ENCODE measurements around the gene DSG4. TPM values are rescaled to one million over a fixed set of nuclear protein-coding genes. Genes with fewer than 3 reads are reported as not detected.

DSG4 gene
- total RNA-seq, 2 experiments from 2014 or later = not detected

GRCh38 chr18:31420524-31420923, 43.9 kb downstream of the DSG4 start:
- Mint-ChIP-seq H3K9me3 (no peaks in the 10 kb centered on the region), H3K36me3 (no peaks in the 10 kb centered on the region), H3K27me3 (no peaks in the 10 kb centered on the region), H3K27ac (no peak overlapping the region), H3K4me3 (no peak overlapping the region), H3K4me1 (no peaks in the 10 kb centered on the region)
- ATAC-seq (ENCODE audit: low read depth) = no peak
- POLR2A ChIA-PET = no interaction called here
- DNase-seq = no peak

- Mint-ChIP-seq H3K4me3 (no peak overlapping the region), H3K27ac (no peak overlapping the region)
Measured at GRCh38 chr18:31424383-31424988, 47.9 kb downstream of the DSG4 start.

GRCh38 chr18:31426021-31426420, 49.4 kb downstream of the DSG4 start:
- ATAC-seq (ENCODE audit: low read depth) (no peak), DNase-seq (no peak)
- no peaks in the 10 kb centered on the region for H3K36me3 Mint-ChIP-seq
- H3K27me3 Mint-ChIP-seq = no peaks in the 10 kb centered on the region
- no peaks in the 10 kb centered on the region for H3K4me1 Mint-ChIP-seq
- H3K9me3 Mint-ChIP-seq = no peaks in the 10 kb centered on the region
- no peak overlapping the region for H3K27ac Mint-ChIP-seq
- POLR2A ChIA-PET = no interaction called here
- H3K4me3 Mint-ChIP-seq = no peak overlapping the region

More at GRCh38 chr18:31424383-31424988, 47.9 kb downstream of the DSG4 start:
- POLR2A ChIA-PET = no interaction called here
- H3K4me1 Mint-ChIP-seq = no peaks in the 10 kb centered on the region
- H3K36me3 Mint-ChIP-seq = no peaks in the 10 kb centered on the region
- H3K27me3 Mint-ChIP-seq = no peaks in the 10 kb centered on the region
- H3K9me3 Mint-ChIP-seq = no peaks in the 10 kb centered on the region
- no peak for ATAC-seq (ENCODE audit: low read depth)
- no peak for DNase-seq

GRCh38 chr18:31426871-31427406, 50.4 kb downstream of the DSG4 start:
- Mint-ChIP-seq H3K4me1 (no peaks in the 10 kb centered on the region), H3K9me3 (no peaks in the 10 kb centered on the region), H3K36me3 (no peaks in the 10 kb centered on the region), H3K27ac (no peak overlapping the region), H3K27me3 (no peaks in the 10 kb centered on the region), H3K4me3 (no peak overlapping the region)
- POLR2A ChIA-PET = no interaction called here
- no peak for DNase-seq
- no peak for ATAC-seq (ENCODE audit: low read depth)

GRCh38 chr18:31428211-31428610, 51.6 kb downstream of the DSG4 start:
- Mint-ChIP-seq H3K36me3 (no peaks in the 10 kb centered on the region), H3K4me1 (no peaks in the 10 kb centered on the region), H3K27ac (no peak overlapping the region), H3K4me3 (no peak overlapping the region), H3K27me3 (no peaks in the 10 kb centered on the region), H3K9me3 (no peaks in the 10 kb centered on the region)
- DNase-seq (no peak), ATAC-seq (ENCODE audit: low read depth) (no peak)
- POLR2A ChIA-PET = no interaction called here

DNA sequence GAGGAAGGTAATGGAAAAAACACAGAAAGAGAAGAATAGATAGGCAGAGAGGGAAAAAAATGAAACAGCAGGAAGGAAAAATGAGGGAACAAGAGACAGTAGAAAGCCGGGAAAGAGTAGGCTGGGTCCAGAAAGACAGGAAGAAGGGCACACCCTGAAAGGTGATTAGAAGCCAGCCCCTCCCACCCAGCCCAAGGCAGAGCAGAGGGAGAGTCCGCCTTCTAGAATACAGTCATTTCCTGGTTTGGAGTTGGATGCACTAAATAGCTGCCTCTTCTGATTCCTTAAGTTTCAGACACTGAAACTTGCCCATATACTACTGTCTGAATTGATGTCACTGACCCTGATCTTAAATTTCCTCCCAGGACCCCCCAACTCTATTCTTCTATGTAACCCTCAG, 53.0 kb downstream of the DSG4 start:
- Mint-ChIP-seq H3K27me3 (no peaks in the 10 kb centered on the region), H3K9me3 (no peaks in the 10 kb centered on the region), H3K4me1 (no peaks in the 10 kb centered on the region), H3K36me3 (no peaks in the 10 kb centered on the region), H3K4me3 (no peak overlapping the region), H3K27ac (no peak overlapping the region)
- ATAC-seq (ENCODE audit: low read depth) = no peak
- POLR2A ChIA-PET = no interaction called here
- DNase-seq = no peak

DNA sequence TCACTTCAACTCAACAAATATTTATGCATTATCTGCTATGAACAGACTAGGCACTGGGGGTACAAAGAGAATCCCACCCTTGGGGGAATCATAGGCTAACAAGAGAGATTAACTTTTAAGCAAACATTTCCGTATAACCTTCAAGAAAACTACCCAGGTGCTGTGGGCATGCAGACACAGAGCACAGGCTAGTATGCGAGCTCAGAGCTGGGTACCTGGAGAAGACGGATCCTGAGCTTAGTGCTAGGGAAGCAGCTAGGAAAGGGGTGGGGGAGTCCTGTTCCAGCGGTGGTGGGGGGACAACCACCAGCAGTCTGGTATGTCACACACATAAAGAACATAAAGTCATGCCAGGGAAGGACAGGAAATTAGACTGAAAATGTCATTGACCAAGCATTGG, 53.5 kb downstream of the DSG4 start:
- DNase-seq (no peak), ATAC-seq (ENCODE audit: low read depth) (no peak)
- H3K27ac Mint-ChIP-seq = no peak overlapping the region
- no peaks in the 10 kb centered on the region for H3K36me3 Mint-ChIP-seq
- H3K4me3 Mint-ChIP-seq = no peak overlapping the region
- POLR2A ChIA-PET = no interaction called here
- H3K9me3 Mint-ChIP-seq = no peaks in the 10 kb centered on the region
- no peaks in the 10 kb centered on the region for H3K4me1 Mint-ChIP-seq
- H3K27me3 Mint-ChIP-seq = no peaks in the 10 kb centered on the region

DNA sequence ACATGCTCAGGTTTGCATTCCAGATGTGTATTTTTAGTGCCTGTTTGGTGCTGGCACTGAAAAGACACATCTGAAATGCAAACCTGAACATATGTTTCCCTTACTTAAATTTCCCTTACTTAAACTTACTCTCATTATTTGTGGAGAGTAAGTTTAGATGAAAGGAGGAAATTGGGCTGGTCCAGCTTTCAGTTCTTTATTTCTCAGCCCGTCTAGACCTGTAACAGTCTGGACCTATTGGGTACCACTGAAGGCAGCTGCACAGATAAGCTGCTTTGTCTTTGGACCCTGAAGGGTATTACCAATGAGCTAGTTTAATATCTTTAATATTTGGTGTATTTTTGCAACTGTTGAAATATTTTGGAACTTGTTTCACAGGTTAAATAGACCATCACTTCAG, 54.0 kb downstream of the DSG4 start:
- no peak overlapping the region for H3K27ac Mint-ChIP-seq
- no peaks in the 10 kb centered on the region for H3K4me1 Mint-ChIP-seq
- POLR2A ChIA-PET = no interaction called here
- H3K4me3 Mint-ChIP-seq = no peak overlapping the region
- DNase-seq (no peak), ATAC-seq (ENCODE audit: low read depth) (no peak)
- no peaks in the 10 kb centered on the region for H3K36me3 Mint-ChIP-seq
- H3K27me3 Mint-ChIP-seq = no peaks in the 10 kb centered on the region
- H3K9me3 Mint-ChIP-seq = no peaks in the 10 kb centered on the region

GRCh38 chr18:31432316-31432715, 55.7 kb downstream of the DSG4 start:
- DNase-seq (no peak), ATAC-seq (ENCODE audit: low read depth) (no peak)
- no peaks in the 10 kb centered on the region for H3K36me3 Mint-ChIP-seq
- no peaks in the 10 kb centered on the region for H3K27me3 Mint-ChIP-seq
- no peaks in the 10 kb centered on the region for H3K4me1 Mint-ChIP-seq
- POLR2A ChIA-PET = no interaction called here
- no peak overlapping the region for H3K4me3 Mint-ChIP-seq
- H3K27ac Mint-ChIP-seq = no peak overlapping the region
- no peaks in the 10 kb centered on the region for H3K9me3 Mint-ChIP-seq

- H3K27ac Mint-ChIP-seq = no peak overlapping the region
- DNase-seq (no peak), ATAC-seq (ENCODE audit: low read depth) (no peak)
- H3K36me3 Mint-ChIP-seq = no peaks in the 10 kb centered on the region
- H3K4me1 Mint-ChIP-seq = no peaks in the 10 kb centered on the region
- H3K27me3 Mint-ChIP-seq = no peaks in the 10 kb centered on the region
- H3K4me3 Mint-ChIP-seq = no peak overlapping the region
- POLR2A ChIA-PET = no interaction called here
- no peaks in the 10 kb centered on the region for H3K9me3 Mint-ChIP-seq
Measured at GRCh38 chr18:31436825-31437224, 60.2 kb downstream of the DSG4 start.

DNA sequence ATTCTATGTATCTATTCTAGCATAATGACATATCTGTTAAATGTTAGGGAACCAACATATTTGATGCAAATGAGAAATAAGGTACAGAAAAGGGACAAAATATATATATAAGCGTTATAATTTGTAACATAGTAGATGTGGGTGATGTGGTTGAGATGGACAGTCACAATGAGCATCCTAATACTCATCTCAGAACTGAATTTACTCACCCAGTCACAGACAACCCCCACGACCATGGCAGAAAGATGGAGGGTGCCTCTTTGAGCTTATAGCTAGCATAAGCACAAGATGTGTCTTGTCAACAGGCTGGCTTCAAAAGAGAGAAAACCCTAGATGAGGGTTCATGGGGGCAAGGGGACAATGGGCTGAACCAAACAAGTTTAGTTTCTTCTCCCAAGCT, 61.8 kb downstream of the DSG4 start:
- no peak for ATAC-seq (ENCODE audit: low read depth)
- DNase-seq = no peak
- H3K9me3 Mint-ChIP-seq = no peaks in the 10 kb centered on the region
- no peak overlapping the region for H3K4me3 Mint-ChIP-seq
- H3K4me1 Mint-ChIP-seq = no peaks in the 10 kb centered on the region
- POLR2A ChIA-PET = no interaction called here
- H3K36me3 Mint-ChIP-seq = no peaks in the 10 kb centered on the region
- H3K27me3 Mint-ChIP-seq = no peaks in the 10 kb centered on the region
- H3K27ac Mint-ChIP-seq = no peak overlapping the region

DNA sequence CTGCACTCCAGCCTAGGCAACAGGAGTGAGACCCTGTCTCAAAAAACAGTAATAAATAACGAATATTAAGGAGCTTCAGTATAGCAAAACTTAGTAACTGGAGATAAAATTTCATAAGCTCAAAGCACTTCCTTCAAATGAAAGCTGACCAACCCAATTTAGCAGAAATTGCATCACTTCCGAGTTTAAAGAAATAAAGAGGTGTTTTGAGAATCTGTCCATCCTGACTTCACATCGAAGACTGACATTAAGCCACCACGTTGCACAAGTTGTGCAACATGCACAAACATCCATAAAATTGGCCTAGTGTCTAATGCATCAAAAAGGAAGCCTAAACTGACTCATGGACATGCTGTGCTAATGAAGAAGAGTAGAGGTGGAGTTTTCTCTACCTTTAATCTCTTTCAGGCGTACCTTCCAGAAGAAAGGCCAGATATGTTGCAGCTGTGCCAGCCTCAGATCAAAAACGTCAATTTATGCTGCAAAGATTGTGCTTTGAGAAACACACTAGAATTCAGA, 63.3 kb downstream of the DSG4 start:
- no peaks in the 10 kb centered on the region for H3K36me3 Mint-ChIP-seq

GRCh38 chr18:31440787-31441186, 64.2 kb downstream of the DSG4 start:
- ATAC-seq (ENCODE audit: low read depth) (no peak), DNase-seq (no peak)
- Mint-ChIP-seq H3K36me3 (no peaks in the 10 kb centered on the region), H3K27me3 (no peaks in the 10 kb centered on the region), H3K27ac (no peak overlapping the region), H3K9me3 (no peaks in the 10 kb centered on the region), H3K4me1 (no peaks in the 10 kb centered on the region), H3K4me3 (no peak overlapping the region)
- POLR2A ChIA-PET = no interaction called here

More for the DNA sequence above, 63.3 kb downstream of the DSG4 start:
- H3K4me3 Mint-ChIP-seq = no peak overlapping the region
- no peaks in the 10 kb centered on the region for H3K27me3 Mint-ChIP-seq
- H3K9me3 Mint-ChIP-seq = no peaks in the 10 kb centered on the region
- POLR2A ChIA-PET = no interaction called here
- no peaks in the 10 kb centered on the region for H3K4me1 Mint-ChIP-seq
- ATAC-seq (ENCODE audit: low read depth) (no peak), DNase-seq (no peak)
- no peak overlapping the region for H3K27ac Mint-ChIP-seq

DNA sequence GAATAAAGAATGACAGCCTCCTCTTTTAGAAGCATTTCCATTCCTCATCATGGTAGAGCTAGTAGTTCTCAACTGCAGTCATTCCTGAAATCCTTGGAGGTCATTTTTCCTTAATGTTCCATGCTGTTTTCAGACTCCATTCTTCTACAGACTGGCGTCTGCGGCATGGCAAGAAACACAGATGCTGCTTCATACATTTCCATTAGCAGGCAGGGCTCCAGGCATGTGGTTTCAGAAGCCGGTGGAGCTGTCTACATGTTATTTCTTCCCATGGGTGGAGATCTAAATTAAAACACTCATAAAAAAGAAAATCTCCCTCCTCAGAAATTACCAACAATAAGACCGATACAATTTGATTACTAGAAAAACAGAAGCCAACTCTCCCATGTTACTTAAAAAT, 64.9 kb downstream of the DSG4 start:
- no peaks in the 10 kb centered on the region for H3K27me3 Mint-ChIP-seq
- no peak for ATAC-seq (ENCODE audit: low read depth)
- POLR2A ChIA-PET = no interaction called here
- H3K27ac Mint-ChIP-seq = no peak overlapping the region
- H3K4me3 Mint-ChIP-seq = no peak overlapping the region
- no peaks in the 10 kb centered on the region for H3K36me3 Mint-ChIP-seq
- H3K4me1 Mint-ChIP-seq = no peaks in the 10 kb centered on the region
- no peak for DNase-seq
- H3K9me3 Mint-ChIP-seq = no peaks in the 10 kb centered on the region

DNA sequence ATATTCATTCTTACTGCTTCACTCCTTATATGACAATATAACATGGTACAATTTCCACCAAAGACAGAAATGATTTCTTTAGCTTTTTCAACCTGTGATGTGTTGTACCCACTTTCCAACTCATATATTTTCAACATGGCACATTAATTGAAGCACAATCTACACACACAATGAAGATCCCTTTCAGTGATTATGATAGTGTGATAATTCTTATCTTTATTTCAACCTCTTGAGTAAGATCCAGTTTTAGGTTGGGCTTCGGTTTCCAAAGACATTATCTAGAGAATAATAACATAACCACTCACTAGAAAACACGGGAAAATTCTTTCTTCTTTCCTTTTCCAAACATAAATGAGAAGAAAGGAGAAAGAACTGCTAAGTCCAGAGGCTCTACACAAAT, 67.6 kb downstream of the DSG4 start:
- POLR2A ChIA-PET = no interaction called here
- ATAC-seq (ENCODE audit: low read depth) (no peak), DNase-seq (no peak)
- no peaks in the 10 kb centered on the region for H3K36me3 Mint-ChIP-seq
- H3K27me3 Mint-ChIP-seq = no peaks in the 10 kb centered on the region
- H3K9me3 Mint-ChIP-seq = no peaks in the 10 kb centered on the region
- H3K4me3 Mint-ChIP-seq = no peak overlapping the region
- H3K4me1 Mint-ChIP-seq = no peaks in the 10 kb centered on the region
- H3K27ac Mint-ChIP-seq = no peak overlapping the region

Measured in activated naive CD8-positive, alpha-beta T cell treated with anti-CD3 and anti-CD28 coated beads, Interleukin-2, amount 10 ng/mL, durations not matched to agents 7 days and 5 days (primary cell).